ENCODE results near the gene SCN2A. TPM values are rescaled to one million over a fixed set of nuclear protein-coding genes. Genes with fewer than 3 reads are reported as not detected.

SCN2A gene
- total RNA-seq (2022; extraction: Qiagen RNA extraction; ENCODE audit: low read depth) = 0.11 TPM in 1 of 5 replicates, not detected in the others

GRCh38 chr2:165239230-165239629 lies at the start of gene SCN2A:
Gene SCN2A, plus strand, starts transcription at chr2:165239414. Its CDS starts 56,410 bp downstream, at chr2:165295824.

GRCh38 chr2:165203689-165204559 lies 35.3 kb upstream of the SCN2A start, which contains the start of gene SCN3A:
Gene SCN3A, minus strand, starts transcription at chr2:165204050. Its CDS starts 27,656 bp downstream, at chr2:165176394.

Other genes with a start within 250 kb of the SCN2A start
- gene SCN3A, start 35.4 kb upstream of the SCN2A start, total RNA-seq (2022; extraction: Qiagen RNA extraction; ENCODE audit: low read depth) = 0.01 to 0.07 TPM in 2 of 5 replicates, not detected in the others
- gene CSRNP3, start 230.3 kb downstream of the SCN2A start, total RNA-seq (2022; extraction: Qiagen RNA extraction; ENCODE audit: low read depth) = not detected in 5 replicates

All from A549 treated with DMSO at 1 μM for 4 hours (cell line).